ENCODE data around the gene SCN3B. TPM values are rescaled to one million over a fixed set of nuclear protein-coding genes. Genes with fewer than 3 reads are reported as not detected.
A peak's percentile ranks its signal among the peaks of the same experiment; 100 is the strongest.

The SCN3B gene
- total RNA-seq, 2 donors from 2014 or later: 0.43 to 0.59 TPM

- ATAC-seq (no peak), DNase-seq (no peak)
- intact Hi-C loops (cut with DNase I, micrococcal nuclease): no loop called here
These were observed 71.4 kb downstream of the SCN3B start for GRCh38 chr11:123582992-123583504.

GRCh38 chr11:123581651-123582399 is 72.6 kb downstream of the SCN3B start:
- no peak for ATAC-seq
- intact Hi-C loops (cut with DNase I, micrococcal nuclease): loop anchor here in 1 of 2 donors (2.0 kb wide), 1 partner anchor 127 kb away; no protein-coding TSS in a partner anchor
- DNase-seq: no peak

- DNase-seq (peak; percentile 59 to 74), ATAC-seq (peak; percentile 94)
- intact Hi-C loops (cut with DNase I, micrococcal nuclease): loop anchor here in 1 of 2 donors (2.0 kb wide), 1 partner anchor 128 kb away; no protein-coding TSS in a partner anchor
These were observed 73.7 kb downstream of the SCN3B start for GRCh38 chr11:123580557-123581275.

- no peak for ATAC-seq
- DNase-seq: no peak
- intact Hi-C loops (cut with DNase I, micrococcal nuclease): loop anchor here in 1 of 2 donors (2.0 kb wide), 1 partner anchor 129 kb away; no protein-coding TSS in a partner anchor
These were observed 74.3 kb downstream of the SCN3B start for GRCh38 chr11:123580137-123580536.

- no peak for DNase-seq
- ATAC-seq: no peak
- intact Hi-C loops (cut with DNase I, micrococcal nuclease): loop anchor here in 1 of 2 donors (5.0 kb wide), 1 partner anchor 67 kb away; no protein-coding TSS in a partner anchor
These were observed 75.0 kb downstream of the SCN3B start for GRCh38 chr11:123579482-123579812.

Other genes with a start within 250 kb of the SCN3B start
- gene GRAMD1B, start 224.4 kb downstream of the SCN3B start, total RNA-seq: 1 to 10 TPM; 3.1 to 3.5 TPM
- 1 to 10 TPM; 7.5 to 7.7 TPM for gene ZNF202, start 87.0 kb upstream of the SCN3B start, total RNA-seq
- gene OR6X1, start 99.9 kb upstream of the SCN3B start, total RNA-seq: not detected
- gene OR6M1, start 151.7 kb upstream of the SCN3B start, total RNA-seq: not detected
- not detected for gene TMEM225, start 231.0 kb upstream of the SCN3B start, total RNA-seq
- 1 to 10 TPM in 1 of 2 donors, under 1 TPM in 1; 0.61 to 1.5 TPM for gene OR8D4, start 247.5 kb upstream of the SCN3B start, total RNA-seq